Epithelial cell of esophagus (primary cell): Measurements from ENCODE around the gene TRIM61.
A peak's percentile ranks its signal among the peaks of the same experiment; 100 is the strongest.
"Not testable (repeated sequence)": the region's sequence is repeated elsewhere in the genome, so short reads cannot be mapped to it uniquely, and the experiment has no call there.

Experiments used
- DNase-seq: peaks from one replicate; pipeline ENCODE4 v3.0.0; 2010; ENCODE audit warnings: low read depth
- H3K4me3 ChIP-seq: 2 replicates; pipeline ENCODE4 v1.5.1; 2011; ENCODE audit warnings: mild to moderate bottlenecking, low read length, control low read depth
- TF ChIP-seq, protein P1 (sequence below): IDR thresholded peaks from 2 replicates; pipeline ENCODE4 v1.5.1; 2011; ENCODE audit warnings: low read depth, mild to moderate bottlenecking, low read length, control low read depth, inconsistent platforms; ENCODE audit not compliant: insufficient read depth; ENCODE audit errors: missing control alignments

TRIM61 gene

DNA sequence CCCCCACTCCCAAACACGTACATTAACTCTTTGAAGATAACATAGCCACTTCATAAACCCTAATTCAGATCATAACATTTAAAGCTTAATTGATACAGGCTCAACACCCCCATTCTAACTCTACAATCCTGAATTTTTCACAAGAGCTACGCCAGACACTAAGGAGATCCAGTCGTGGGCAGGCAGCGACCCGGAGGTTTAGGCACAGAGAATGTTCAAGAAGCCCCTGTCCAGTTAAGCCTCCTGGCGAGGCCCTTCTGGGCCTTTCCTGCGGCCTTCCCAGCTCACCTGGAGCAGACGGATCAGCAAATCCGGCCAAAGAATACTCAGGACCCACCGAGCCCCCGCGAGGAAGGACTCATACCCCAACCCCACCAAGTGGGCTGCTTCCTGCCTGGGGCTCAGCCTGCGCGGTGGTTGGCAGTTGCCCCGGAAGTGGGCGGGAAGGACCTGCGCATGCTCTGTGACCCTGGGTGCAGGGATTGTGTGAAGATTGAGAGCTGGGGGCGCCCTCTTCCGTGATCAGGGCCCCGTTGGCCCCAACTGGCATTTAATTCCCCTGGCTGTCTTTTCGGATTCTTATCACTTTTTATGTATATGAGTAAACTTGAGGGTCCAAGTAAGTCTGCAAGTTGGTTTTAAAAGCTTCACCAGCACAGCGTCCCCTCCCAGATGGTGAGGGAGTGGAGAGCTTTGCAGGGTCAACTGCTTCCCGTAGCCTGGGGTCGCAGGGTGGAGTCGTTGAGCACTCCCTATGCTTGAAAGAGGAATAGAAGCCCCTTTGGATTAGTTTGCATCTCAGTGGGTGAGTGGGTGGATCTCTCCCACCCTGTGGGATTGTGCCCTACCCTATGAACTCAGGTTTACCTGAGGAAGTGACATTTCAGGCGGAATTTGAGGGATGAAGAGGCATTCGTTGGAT lies at the start of gene TRIM61:
TSS of gene TRIM61 (minus strand) at position 415 of the 922 bp plus-strand sequence. CDS start 7,655 bp downstream, outside the sequence.
- DNase-seq: peak; percentile 32
- TF ChIP-seq, protein P1, sequence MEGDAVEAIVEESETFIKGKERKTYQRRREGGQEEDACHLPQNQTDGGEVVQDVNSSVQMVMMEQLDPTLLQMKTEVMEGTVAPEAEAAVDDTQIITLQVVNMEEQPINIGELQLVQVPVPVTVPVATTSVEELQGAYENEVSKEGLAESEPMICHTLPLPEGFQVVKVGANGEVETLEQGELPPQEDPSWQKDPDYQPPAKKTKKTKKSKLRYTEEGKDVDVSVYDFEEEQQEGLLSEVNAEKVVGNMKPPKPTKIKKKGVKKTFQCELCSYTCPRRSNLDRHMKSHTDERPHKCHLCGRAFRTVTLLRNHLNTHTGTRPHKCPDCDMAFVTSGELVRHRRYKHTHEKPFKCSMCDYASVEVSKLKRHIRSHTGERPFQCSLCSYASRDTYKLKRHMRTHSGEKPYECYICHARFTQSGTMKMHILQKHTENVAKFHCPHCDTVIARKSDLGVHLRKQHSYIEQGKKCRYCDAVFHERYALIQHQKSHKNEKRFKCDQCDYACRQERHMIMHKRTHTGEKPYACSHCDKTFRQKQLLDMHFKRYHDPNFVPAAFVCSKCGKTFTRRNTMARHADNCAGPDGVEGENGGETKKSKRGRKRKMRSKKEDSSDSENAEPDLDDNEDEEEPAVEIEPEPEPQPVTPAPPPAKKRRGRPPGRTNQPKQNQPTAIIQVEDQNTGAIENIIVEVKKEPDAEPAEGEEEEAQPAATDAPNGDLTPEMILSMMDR: no peak
- peak within 1 kb of the TSS; percentile 52 for H3K4me3 ChIP-seq

DNA sequence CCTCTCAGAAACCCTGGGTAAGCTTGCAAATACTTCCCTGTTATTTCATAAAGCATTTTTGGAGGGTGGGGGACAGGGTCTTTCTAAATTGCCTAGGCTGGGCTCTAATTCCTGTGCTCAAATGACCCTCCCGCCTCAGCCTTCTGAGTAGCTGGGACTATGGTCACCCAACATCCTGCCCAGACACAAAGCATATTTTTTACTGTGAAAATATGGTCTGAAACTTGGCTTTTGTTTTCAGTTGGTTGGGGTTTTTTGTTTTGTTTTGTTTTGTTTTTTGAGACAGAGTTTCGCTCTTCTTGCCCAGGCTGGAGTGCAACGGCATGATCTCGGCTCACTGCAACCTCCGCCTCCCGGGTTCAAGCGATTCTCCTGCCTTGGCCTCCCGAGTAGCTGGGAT lies 48.3 kb upstream of the TRIM61 start:
- not testable (repeated sequence) for DNase-seq, H3K4me3 ChIP-seq

- H3K4me3 ChIP-seq, DNase-seq: not testable (repeated sequence)
These were observed 42.5 kb upstream of the TRIM61 start for GRCh38 chr4:165019995-165020394.

GRCh38 chr4:165016971-165017370 lies 39.5 kb upstream of the TRIM61 start:
- DNase-seq: peak; percentile 4
- H3K4me3 ChIP-seq: no peak overlapping the region
- TF ChIP-seq, protein P1: no peak

DNA sequence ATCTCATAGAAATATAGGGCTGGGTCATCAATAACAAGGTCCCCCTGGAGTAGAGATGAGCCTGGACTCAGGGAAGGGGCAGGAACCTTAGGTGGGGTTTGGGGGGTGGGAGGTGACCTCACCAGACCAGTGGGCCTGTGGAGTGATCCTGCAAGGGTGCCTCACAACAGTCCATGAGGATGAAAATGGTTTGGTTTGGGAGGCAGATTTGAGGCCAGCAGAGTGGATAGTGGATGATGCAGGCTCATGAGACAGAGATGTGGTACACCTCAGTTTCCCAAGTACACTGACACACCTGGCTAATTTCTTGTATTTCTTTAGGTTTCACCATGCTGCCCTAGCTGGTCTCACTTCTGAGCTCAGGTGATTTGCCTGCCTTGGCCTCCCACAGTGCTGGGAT lies 36.2 kb upstream of the TRIM61 start:
- H3K4me3 ChIP-seq: no peak overlapping the region
- TF ChIP-seq, protein P1: no peak
- no peak for DNase-seq

- peak; percentile 32 for DNase-seq
- TF ChIP-seq, protein P1: no peak
- no peak overlapping the region for H3K4me3 ChIP-seq
These were observed 33.9 kb upstream of the TRIM61 start for GRCh38 chr4:165011403-165011802.

- DNase-seq: no peak
- TF ChIP-seq, protein P1: no peak
- H3K4me3 ChIP-seq: no peak overlapping the region
These were observed 33.5 kb upstream of the TRIM61 start for GRCh38 chr4:165010991-165011390.

- TF ChIP-seq, protein P1: no peak
- no peak overlapping the region for H3K4me3 ChIP-seq
- no peak for DNase-seq
These were observed 33.0 kb upstream of the TRIM61 start for GRCh38 chr4:165010487-165010886.
